Left colon (tissue), 2 donors: Measurements from ENCODE around the gene DOCK8. TPM values are rescaled to one million over a fixed set of nuclear protein-coding genes. Genes with fewer than 3 reads are reported as not detected.
"Not testable (repeated sequence)": the region's sequence is repeated elsewhere in the genome, so short reads cannot be mapped to it uniquely, and the experiment has no call there.

Source experiments
- ATAC-seq: fragments of 200-7000 bp; cut with Tn5 transposase; one replicate; pipeline ENCODE4 v1.9.1; 2020; ENCODE audit warnings: mild to moderate bottlenecking, moderate library complexity
- DNase-seq, 2 donors: peaks; one replicate each; pipeline ENCODE4 v3.0.0-alpha.2; 2020
- intact Hi-C, 2 donors: fragments of 100-400 bp; cut with DNase I in 1 of 2; cut with micrococcal nuclease in 1 of 2; formaldehyde crosslinking; loops; one replicate each; pipeline versions ENCODE4 v1.11.2 to v1.14.0; 2022; cut with DNase I, micrococcal nuclease
- long read RNA-seq: library from polyadenylated mRNA; unstranded; transcript quantifications from one replicate; pipeline ENCODE4 v2.0.0, GENCODE V29; 2021
- total RNA-seq, 2 donors: library from RNA; stranded (reverse); fragmentation: NEBNext Ultra II Directional; extraction: Animal tissue kit (Norgen Biotek cat#: 25700); gene quantifications; one replicate each; pipeline ENCODE4 v1.2.1, GENCODE V29; 2021
- donor health status: DM: no; HTN: no; CAD: no.
- donor health status: DM: yes; HTN: yes; CAD: no.

Gene DOCK8
- total RNA-seq: 10 to 100 TPM; 10.3 to 18.8 TPM
- long read RNA-seq, partial matches to known transcripts: 1 of 4 reads
- long read RNA-seq, other reads (novel, unspliced or antisense): 3 of 4 reads

GRCh38 chr9:214648-215493, at the start of gene DOCK8:
TSS of gene DOCK8 (plus strand) at chr9:214865. CDS start at chr9:214977, 112 bp downstream.
- ATAC-seq: peak; percentile 95
- peak; percentile 62 to 83 for DNase-seq
- intact Hi-C loops: loop anchor here in 1 of 2 donors (10.0 kb wide), 1 partner anchor 70 kb away; no protein-coding TSS in a partner anchor

GRCh38 chr9:169757-170156, 44.9 kb upstream of the DOCK8 start:
- DNase-seq, ATAC-seq, intact Hi-C loops: not testable (repeated sequence)

GRCh38 chr9:178140-178825, 36.4 kb upstream of the DOCK8 start:
- peak; percentile 9 to 33 for DNase-seq
- ATAC-seq: peak; percentile 6
- intact Hi-C loops: not testable (repeated sequence)

GRCh38 chr9:178970-179383, 35.7 kb upstream of the DOCK8 start, which contains the start of gene ZNG1A:
TSS of gene ZNG1A (minus strand) at chr9:179056. CDS start at chr9:178969, 87 bp downstream.
- intact Hi-C loops: not testable (repeated sequence)
- DNase-seq: peak; percentile 86

GRCh38 chr9:199601-200000, 15.1 kb upstream of the DOCK8 start:
- intact Hi-C loops, ATAC-seq, DNase-seq: not testable (repeated sequence)

More at GRCh38 chr9:178970-179383, 35.7 kb upstream of the DOCK8 start, which contains the start of gene ZNG1A:
- not testable (repeated sequence) for ATAC-seq

GRCh38 chr9:206481-206880, 8.2 kb upstream of the DOCK8 start:
- DNase-seq: no peak
- no peak for ATAC-seq
- intact Hi-C loops: no loop called here

GRCh38 chr9:209143-209758, 5.4 kb upstream of the DOCK8 start:
- ATAC-seq (no peak), DNase-seq (no peak)
- intact Hi-C loops: no loop called here

- DNase-seq (no peak), ATAC-seq (no peak)
- intact Hi-C loops: loop anchor here in 1 of 2 donors (10.0 kb wide), 1 partner anchor 74 kb away; no protein-coding TSS in a partner anchor
These were observed 3.6 kb upstream of the DOCK8 start for GRCh38 chr9:211036-211435.

- intact Hi-C loops: loop anchor here in 1 of 2 donors (10.0 kb wide), 1 partner anchor 73 kb away; no protein-coding TSS in a partner anchor
- ATAC-seq (no peak), DNase-seq (no peak)
These were observed 3.1 kb upstream of the DOCK8 start for GRCh38 chr9:211557-211956.

GRCh38 chr9:212297-212696, 2.4 kb upstream of the DOCK8 start:
- no peak for DNase-seq
- ATAC-seq: no peak

GRCh38 chr9:213901-214300, 764 bp upstream of the DOCK8 start:
- not testable (repeated sequence) for ATAC-seq, DNase-seq
- intact Hi-C loops: loop anchor here in 1 of 2 donors (10.0 kb wide), 1 partner anchor 71 kb away; no protein-coding TSS in a partner anchor

More at GRCh38 chr9:212297-212696, 2.4 kb upstream of the DOCK8 start:
- intact Hi-C loops: loop anchor here in 1 of 2 donors (10.0 kb wide), 1 partner anchor 73 kb away; no protein-coding TSS in a partner anchor

- ATAC-seq (no peak), DNase-seq (no peak)
- intact Hi-C loops: loop anchor here in 1 of 2 donors (10.0 kb wide), 1 partner anchor 71 kb away; no protein-coding TSS in a partner anchor
These were observed 366 bp upstream of the DOCK8 start for GRCh38 chr9:214351-214647.

- intact Hi-C loops: loop anchor here in 1 of 2 donors (10.0 kb wide), 1 partner anchor 69 kb away; no protein-coding TSS in a partner anchor
- ATAC-seq (no peak), DNase-seq (no peak)
These were observed 1.0 kb downstream of the DOCK8 start for GRCh38 chr9:215631-216155.

GRCh38 chr9:216866-217265, 2.2 kb downstream of the DOCK8 start:
- intact Hi-C loops: loop anchor here in 1 of 2 donors (10.0 kb wide), 1 partner anchor 68 kb away; no protein-coding TSS in a partner anchor
- no peak for DNase-seq
- ATAC-seq: no peak

GRCh38 chr9:217950-218349, 3.3 kb downstream of the DOCK8 start:
- intact Hi-C loops: loop anchor here in 1 of 2 donors (10.0 kb wide), 1 partner anchor 67 kb away; no protein-coding TSS in a partner anchor
- no peak for DNase-seq
- ATAC-seq: no peak

GRCh38 chr9:219036-219435, 4.4 kb downstream of the DOCK8 start:
- not testable (repeated sequence) for DNase-seq, ATAC-seq
- intact Hi-C loops: loop anchor here in 1 of 2 donors (10.0 kb wide), 1 partner anchor 66 kb away; no protein-coding TSS in a partner anchor

GRCh38 chr9:219670-220365, 5.2 kb downstream of the DOCK8 start:
- no peak for ATAC-seq
- intact Hi-C loops: loop anchor here in 1 of 2 donors (10.0 kb wide), 1 partner anchor 65 kb away; no protein-coding TSS in a partner anchor
- DNase-seq: no peak
